Measurements from ENCODE around the gene ERBB3.

ERBB3 gene

GRCh38 chr12:56151672-56152131 lies 71.7 kb downstream of the ERBB3 start (continued):
- TF ChIP-seq PRDM2 (tag by site-specific recombination; IDR thresholded peaks at IDR 0.05; ENCODE audit: borderline replicate concordance), result no peak
- TF ChIP-seq ZSCAN5A (tag by site-specific recombination; IDR thresholded peaks at IDR 0.05), result no peak
- no peak for TF ChIP-seq ZBTB44 (tag by site-specific recombination; IDR thresholded peaks at IDR 0.05)
- no peak for TF ChIP-seq ZBTB7A (tag by site-specific recombination; IDR thresholded peaks at IDR 0.05; ENCODE audit: low read depth)
- no peak for TF ChIP-seq ZSCAN16 (tag by site-specific recombination; IDR thresholded peaks at IDR 0.05)
- no peak for TF ChIP-seq ZNF214 (tag by site-specific recombination; IDR thresholded peaks at IDR 0.05; ENCODE audit: borderline replicate concordance)
- no peak for TF ChIP-seq TCF7L2 (IDR thresholded peaks at IDR 0.05; ENCODE audit: borderline replicate concordance, low read depth, low read length)
- peak; percentile 95 for TF ChIP-seq PRDM1 (tag by site-specific recombination; IDR thresholded peaks at IDR 0.05)
- no peak for TF ChIP-seq ZFHX2 (tag by site-specific recombination; conservative IDR thresholded peaks at IDR 0.05)
- no peak for TF ChIP-seq ZNF16 (tag by site-specific recombination; IDR thresholded peaks at IDR 0.05; ENCODE audit: low read depth)
- no peak for TF ChIP-seq ZNF843 (tag by site-specific recombination; IDR thresholded peaks at IDR 0.05)
- no peak for TF ChIP-seq ZNF266 (tag by site-specific recombination; IDR thresholded peaks at IDR 0.05; ENCODE audit: low read depth)
- TF ChIP-seq ZNF239 (tag by site-specific recombination; IDR thresholded peaks at IDR 0.05), result no peak
- no peak for TF ChIP-seq ZNF513 (tag by site-specific recombination; IDR thresholded peaks at IDR 0.05)
- no peak for TF ChIP-seq KLF17 (tag by site-specific recombination; IDR thresholded peaks at IDR 0.05)
- no peak for TF ChIP-seq ZNF610 (tag by site-specific recombination; IDR thresholded peaks at IDR 0.05; ENCODE audit: borderline replicate concordance)
- TF ChIP-seq SCRT2 (tag by site-specific recombination; IDR thresholded peaks at IDR 0.05), result no peak
- TF ChIP-seq ZNF658 (tag by site-specific recombination; IDR thresholded peaks at IDR 0.05), result no peak

Measured in HEK293 (cell line).